Right kidney (tissue), 9 donors: Measurements from ENCODE around the gene NECAB2.
A peak's percentile ranks its signal among the peaks of the same experiment; 100 is the strongest.

ENCODE experiments used
- DNase-seq: peaks from one replicate; pipeline ENCODE4 v3.0.0-alpha.2; 2016
- long read RNA-seq, 8 donors: transcript quantifications; one replicate each; lab custom pipeline, GENCODE V29; 2026

The NECAB2 gene
- long read RNA-seq, donor 1, partial matches to known transcripts: 0 of 1 reads
- long read RNA-seq, donor 1, other reads (novel, unspliced or antisense): 0 of 1 reads
- long read RNA-seq, donor 2: 0 reads
- long read RNA-seq, donor 3: 0 reads
- long read RNA-seq, donor 4: 0 reads
- long read RNA-seq, donor 5: 0 reads
- long read RNA-seq, donor 6: 0 reads
- long read RNA-seq, donor 7: 0 reads
- long read RNA-seq, donor 8: 0 reads

- DNase-seq: no peak
Measured at GRCh38 chr16:83967838-83968305, at the start of gene NECAB2. NECAB2 (plus strand) TSS chr16:83968244; CDS start chr16:83968649, 405 bp downstream.

GRCh38 chr16:83920894-83921491 is 47.1 kb upstream of the NECAB2 start:
- no peak for DNase-seq

GRCh38 chr16:83923581-83924365 is 44.3 kb upstream of the NECAB2 start:
- DNase-seq: no peak

- no peak for DNase-seq
Measured at GRCh38 chr16:83924686-83925085, 43.4 kb upstream of the NECAB2 start.

GRCh38 chr16:83925095-83925905 is 42.7 kb upstream of the NECAB2 start:
- no peak for DNase-seq

GRCh38 chr16:83925957-83926725 is 41.9 kb upstream of the NECAB2 start:
- no peak for DNase-seq

GRCh38 chr16:83926726-83927397 is 41.2 kb upstream of the NECAB2 start:
- DNase-seq: peak; percentile 66

GRCh38 chr16:83928341-83929055 is 39.5 kb upstream of the NECAB2 start:
- no peak for DNase-seq

- DNase-seq: no peak
Measured at GRCh38 chr16:83929811-83930555, 38.1 kb upstream of the NECAB2 start.

- DNase-seq: no peak
Measured at GRCh38 chr16:83930730-83931500, 37.1 kb upstream of the NECAB2 start.

- no peak for DNase-seq
Measured at GRCh38 chr16:83931556-83931955, 36.5 kb upstream of the NECAB2 start.

- DNase-seq: no peak
Measured at GRCh38 chr16:83932304-83932703, 35.7 kb upstream of the NECAB2 start.

- DNase-seq: no peak
Measured at GRCh38 chr16:83932955-83933673, 34.9 kb upstream of the NECAB2 start.

- no peak for DNase-seq
Measured at GRCh38 chr16:83933885-83934683, 34.0 kb upstream of the NECAB2 start.

- DNase-seq: no peak
Measured at GRCh38 chr16:83934684-83934977, 33.4 kb upstream of the NECAB2 start.

- DNase-seq: no peak
Measured at GRCh38 chr16:83935005-83935857, 32.8 kb upstream of the NECAB2 start.

GRCh38 chr16:83935858-83936255 is 32.2 kb upstream of the NECAB2 start:
- DNase-seq: no peak
